Left ventricle myocardium inferior (tissue), 1 donor: ENCODE measurements around the gene RAD51B. TPM values are rescaled to one million over a fixed set of nuclear protein-coding genes. Genes with fewer than 3 reads are reported as not detected.
"Not testable (repeated sequence)": the region's sequence is repeated elsewhere in the genome, so short reads cannot be mapped to it uniquely, and the experiment has no call there.

Experiments used
- DNase-seq: peaks from one replicate; pipeline ENCODE4 v3.0.0-alpha.2; 2020
- H3K27ac ChIP-seq: fragments of 200-600 bp; replicated peaks from 2 replicates; pipeline ENCODE4 v1.8.0; 2021
- H3K27me3 ChIP-seq: fragments of 200-600 bp; 2 replicates; pipeline ENCODE4 v1.8.0; 2021; ENCODE audit warnings: low read depth
- H3K36me3 ChIP-seq: fragments of 200-600 bp; 2 replicates; pipeline ENCODE4 v1.8.0; 2021
- H3K4me1 ChIP-seq: fragments of 200-600 bp; 2 replicates; pipeline ENCODE4 v1.8.0; 2021
- H3K4me3 ChIP-seq: fragments of 200-600 bp; 2 replicates; pipeline ENCODE4 v1.8.0; 2021; ENCODE audit warnings: mild to moderate bottlenecking, moderate library complexity
- H3K9me3 ChIP-seq: fragments of 200-600 bp; replicated peaks from 2 replicates; pipeline ENCODE4 v1.8.0; 2021
- intact Hi-C: fragments of 100-400 bp; cut with micrococcal nuclease; formaldehyde crosslinking; loops from one replicate; pipeline ENCODE4 v1.11.0; 2022
- total RNA-seq: library from RNA; stranded (reverse); fragmentation: NEBNext Ultra II Directional; extraction: Animal tissue kit (Norgen Biotek cat#: 25700); gene quantifications from one replicate; pipeline ENCODE4 v1.2.1, GENCODE V29; 2021
- TF ChIP-seq, protein P1 (sequence below): fragments of 200-600 bp; IDR thresholded peaks from 2 replicates; pipeline ENCODE4 v1.8.0; 2021; ENCODE audit warnings: antibody characterized with exemption, mild to moderate bottlenecking, borderline replicate concordance
- donor health status: DM: no; HTN: yes; CAD: no; lungs with severe emphysema.

RAD51B gene
- total RNA-seq, 1 donor from 2014 or later: 2.4 TPM

DNA sequence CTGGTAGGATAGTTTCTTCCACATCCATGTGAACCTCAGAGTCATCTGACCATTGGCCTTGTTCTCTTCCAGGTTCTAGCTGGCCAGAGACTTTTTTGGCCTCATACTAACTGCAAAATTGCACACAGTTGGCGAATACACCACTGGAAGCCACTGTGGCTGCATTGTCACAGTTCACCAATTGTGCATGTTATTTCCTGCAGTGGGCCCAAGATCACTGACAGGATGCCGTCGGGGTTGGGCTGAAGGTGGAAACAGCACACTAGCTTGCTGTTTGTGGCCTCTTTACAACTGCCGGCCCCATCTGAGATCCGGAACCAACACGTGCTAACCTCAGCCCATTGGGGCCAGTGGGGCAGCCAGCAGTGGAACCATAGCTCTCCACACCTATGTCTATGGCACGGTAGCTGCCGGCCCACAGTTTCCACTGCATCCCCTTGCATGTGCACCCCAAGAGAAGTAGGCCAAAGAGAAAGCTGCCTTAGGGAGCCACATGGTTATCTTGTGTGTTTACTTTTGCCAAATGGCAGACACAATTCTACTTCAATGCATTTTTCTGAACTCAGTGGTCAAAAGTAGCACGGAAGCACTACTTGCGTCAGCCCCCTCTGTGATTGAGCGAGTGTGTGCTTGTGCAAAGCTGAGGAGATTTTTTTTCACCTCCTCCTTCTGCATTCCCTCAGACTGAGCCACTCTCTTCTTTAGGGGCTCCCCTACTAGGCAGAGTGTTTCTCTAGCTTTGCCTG lies 464.0 kb downstream of the RAD51B start:
- H3K9me3 ChIP-seq: no peaks in the 10 kb centered on the region
- H3K27ac ChIP-seq: peak overlapping the region; percentile 77
- no peaks in the 10 kb centered on the region for H3K27me3 ChIP-seq
- no peak overlapping the region for H3K4me3 ChIP-seq
- intact Hi-C loops: no loop called here
- peaks cover 29% of the 10 kb centered on the region for H3K4me1 ChIP-seq
- DNase-seq: peak; percentile 29
- no peaks in the 10 kb centered on the region for H3K36me3 ChIP-seq
- TF ChIP-seq, protein P1, sequence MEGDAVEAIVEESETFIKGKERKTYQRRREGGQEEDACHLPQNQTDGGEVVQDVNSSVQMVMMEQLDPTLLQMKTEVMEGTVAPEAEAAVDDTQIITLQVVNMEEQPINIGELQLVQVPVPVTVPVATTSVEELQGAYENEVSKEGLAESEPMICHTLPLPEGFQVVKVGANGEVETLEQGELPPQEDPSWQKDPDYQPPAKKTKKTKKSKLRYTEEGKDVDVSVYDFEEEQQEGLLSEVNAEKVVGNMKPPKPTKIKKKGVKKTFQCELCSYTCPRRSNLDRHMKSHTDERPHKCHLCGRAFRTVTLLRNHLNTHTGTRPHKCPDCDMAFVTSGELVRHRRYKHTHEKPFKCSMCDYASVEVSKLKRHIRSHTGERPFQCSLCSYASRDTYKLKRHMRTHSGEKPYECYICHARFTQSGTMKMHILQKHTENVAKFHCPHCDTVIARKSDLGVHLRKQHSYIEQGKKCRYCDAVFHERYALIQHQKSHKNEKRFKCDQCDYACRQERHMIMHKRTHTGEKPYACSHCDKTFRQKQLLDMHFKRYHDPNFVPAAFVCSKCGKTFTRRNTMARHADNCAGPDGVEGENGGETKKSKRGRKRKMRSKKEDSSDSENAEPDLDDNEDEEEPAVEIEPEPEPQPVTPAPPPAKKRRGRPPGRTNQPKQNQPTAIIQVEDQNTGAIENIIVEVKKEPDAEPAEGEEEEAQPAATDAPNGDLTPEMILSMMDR: no peak

DNA sequence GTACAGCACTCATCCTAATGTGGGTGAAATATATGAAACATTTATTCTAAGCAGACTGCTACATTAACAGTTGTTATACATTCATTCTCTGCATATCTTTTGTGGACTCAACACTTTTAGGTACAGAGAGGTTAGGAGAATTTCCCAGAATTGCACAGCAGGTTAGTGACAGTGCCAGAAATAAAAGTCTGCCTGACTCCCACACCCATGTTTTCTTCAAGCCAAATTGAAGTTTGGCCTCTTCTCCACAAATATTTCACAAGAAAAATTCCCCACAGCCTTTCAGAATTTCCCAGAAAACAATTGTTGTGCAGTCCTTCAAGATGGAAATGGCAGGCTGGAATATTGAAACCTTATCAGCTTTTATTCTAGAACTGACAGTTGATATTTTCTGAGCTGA lies 464.8 kb downstream of the RAD51B start:
- TF ChIP-seq, protein P1: no peak
- no peaks in the 10 kb centered on the region for H3K36me3 ChIP-seq
- no peaks in the 10 kb centered on the region for H3K9me3 ChIP-seq
- H3K27ac ChIP-seq: peak overlapping the region; percentile 77
- H3K27me3 ChIP-seq: no peaks in the 10 kb centered on the region
- intact Hi-C loops: no loop called here
- H3K4me1 ChIP-seq: peaks cover 29% of the 10 kb centered on the region
- H3K4me3 ChIP-seq: no peak overlapping the region
- no peak for DNase-seq

DNA sequence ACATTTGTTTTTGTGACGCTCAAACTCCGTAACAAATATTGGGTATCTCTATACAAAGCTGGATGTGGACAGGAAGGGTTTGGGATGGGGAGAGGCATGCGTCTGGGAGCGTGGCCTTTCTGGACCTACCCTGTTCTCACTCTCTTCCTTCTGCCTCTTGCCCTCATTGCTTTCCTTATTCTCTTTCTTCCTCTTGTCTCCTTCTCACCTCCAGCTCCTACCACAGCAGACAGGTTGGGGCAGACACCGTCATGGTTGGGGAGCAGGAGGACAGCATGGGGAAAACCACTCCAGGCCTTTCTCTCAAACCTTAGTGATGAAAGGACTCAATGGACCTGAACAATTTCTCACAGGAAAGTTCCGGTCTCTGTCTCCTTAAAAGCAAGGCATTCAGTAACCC lies 465.3 kb downstream of the RAD51B start:
- Histone ChIP-seq H3K4me3 (no peak overlapping the region), H3K36me3 (no peaks in the 10 kb centered on the region), H3K27ac (peak overlapping the region; percentile 77), H3K9me3 (no peaks in the 10 kb centered on the region), H3K27me3 (no peaks in the 10 kb centered on the region), H3K4me1 (peaks cover 29% of the 10 kb centered on the region)
- TF ChIP-seq, protein P1: no peak
- intact Hi-C loops: no loop called here
- no peak for DNase-seq

DNA sequence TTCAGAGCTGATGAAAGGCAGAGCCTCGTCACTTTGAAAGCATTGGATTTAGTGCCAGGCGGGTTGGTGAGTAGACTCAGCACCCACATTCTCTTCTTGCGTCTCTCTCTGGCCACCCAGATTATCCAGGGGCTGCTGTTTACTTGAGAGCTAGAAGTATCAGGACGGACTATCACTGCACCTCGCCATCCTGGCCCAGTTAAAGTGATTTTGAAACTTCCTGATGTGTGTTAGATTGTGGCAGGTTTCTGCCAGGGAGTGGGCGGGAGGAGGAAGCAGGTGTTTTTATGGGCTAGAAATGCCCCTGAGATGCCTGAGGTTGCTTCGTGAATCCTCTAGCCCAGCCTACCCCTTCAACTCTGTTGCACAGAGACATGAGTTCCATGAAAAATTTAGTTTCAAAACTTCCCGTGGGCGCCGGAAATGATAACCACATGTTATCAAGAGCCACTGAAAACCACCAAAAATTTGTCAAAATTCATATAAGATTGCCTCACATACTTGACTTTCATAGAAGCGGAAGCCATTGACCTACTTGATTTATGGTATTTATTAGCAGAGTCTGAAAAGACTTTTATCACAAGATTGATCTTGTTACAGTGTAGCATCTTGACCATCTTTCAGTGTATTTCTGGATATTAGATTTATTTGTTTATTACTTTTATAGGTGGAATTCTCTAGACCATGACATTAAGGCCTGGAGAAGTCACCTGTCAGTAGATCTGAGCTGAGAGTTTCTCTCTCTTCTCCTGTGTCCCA lies 466.0 kb downstream of the RAD51B start:
- no peaks in the 10 kb centered on the region for H3K36me3 ChIP-seq
- H3K4me1 ChIP-seq: peaks cover 29% of the 10 kb centered on the region
- peak overlapping the region; percentile 77 for H3K27ac ChIP-seq
- no peaks in the 10 kb centered on the region for H3K9me3 ChIP-seq
- no peaks in the 10 kb centered on the region for H3K27me3 ChIP-seq
- no peak overlapping the region for H3K4me3 ChIP-seq
- DNase-seq: no peak
- TF ChIP-seq, protein P1: no peak
- intact Hi-C loops: no loop called here

DNA sequence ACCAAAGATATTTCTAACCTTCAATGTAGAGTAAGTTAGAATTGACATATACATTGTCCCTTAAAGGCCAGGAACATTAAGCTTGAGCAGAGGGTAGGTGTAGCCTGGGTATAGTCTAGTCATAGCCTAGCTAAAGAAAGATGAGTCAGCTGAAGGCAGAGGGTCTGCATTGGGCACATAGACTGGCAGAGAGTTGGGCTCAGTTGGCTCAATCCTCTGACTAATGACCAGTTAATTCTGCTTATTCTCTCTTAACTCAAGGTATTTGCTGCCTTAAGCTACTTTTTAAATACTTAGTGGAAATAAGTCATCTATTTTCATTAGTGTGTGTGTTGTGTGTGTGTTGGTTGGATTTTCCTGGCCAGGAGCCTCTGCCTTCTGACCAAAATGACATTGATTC lies 467.1 kb downstream of the RAD51B start:
- Histone ChIP-seq H3K27ac (no peak overlapping the region), H3K4me1 (peaks cover 31% of the 10 kb centered on the region), H3K36me3 (no peaks in the 10 kb centered on the region), H3K27me3 (no peaks in the 10 kb centered on the region), H3K4me3 (no peak overlapping the region), H3K9me3 (no peaks in the 10 kb centered on the region)
- no peak for DNase-seq
- TF ChIP-seq, protein P1: no peak
- intact Hi-C loops: no loop called here

DNA sequence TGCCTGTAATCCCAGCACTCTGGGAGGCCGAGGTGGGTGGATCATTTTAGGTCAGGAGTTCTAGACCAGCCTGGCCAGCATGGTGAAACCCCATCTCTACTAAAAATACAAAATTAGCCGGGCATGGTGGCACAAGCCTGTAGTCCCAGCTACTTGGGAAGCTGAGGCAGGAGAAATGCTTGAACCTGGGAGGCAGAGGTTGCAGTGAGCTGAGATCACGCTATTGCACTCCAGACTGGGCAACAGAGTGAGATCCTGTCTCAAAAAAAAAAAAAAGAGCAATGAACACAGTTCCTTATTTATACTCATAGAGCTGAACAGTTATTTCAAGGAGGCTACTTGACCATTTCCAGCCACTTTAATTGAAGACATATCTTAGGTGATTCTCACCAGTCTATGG lies 469.9 kb downstream of the RAD51B start:
- H3K4me3 ChIP-seq, H3K27ac ChIP-seq, H3K36me3 ChIP-seq, DNase-seq, intact Hi-C loops, H3K27me3 ChIP-seq, H3K9me3 ChIP-seq: not testable (repeated sequence)
- peaks cover 27% of the 10 kb centered on the region for H3K4me1 ChIP-seq
